HCT116 (cell line): Measurements from ENCODE around the gene NEU4. TPM values are rescaled to one million over a fixed set of nuclear protein-coding genes. Genes with fewer than 3 reads are reported as not detected.

Experiments used
- ATAC-seq: fragments of 200-7000 bp; cut with Tn5 transposase; 2 replicates; pipeline ENCODE4 v1.9.1; 2020; ENCODE audit warnings: mild to moderate bottlenecking, moderate library complexity
- BruUV-seq: library from RNA; stranded (reverse); fragments of 400-500 nt; replicated peaks from 2 replicates; lab custom pipeline; 2021; lab: Mats Ljungman, UMichigan
- CTCF ChIA-PET: fragments of 300-600 bp; sonication (Branson Sonifier 250); formaldehyde crosslinking; loops from one replicate; lab custom pipeline; 2021; ENCODE audit warnings: antibody characterized with exemption; lab: Charles Lee
- POLR2A ChIA-PET: fragments of 300-600, 350-600 bp; sonication (Branson Sonifier 250); formaldehyde crosslinking; loops from one replicate; lab custom pipeline; 2021; ENCODE audit warnings: antibody characterized with exemption; lab: Charles Lee
- RAD21 ChIA-PET, 2 experiments: fragments of 300-600 bp; sonication (Branson Sonifier 250); formaldehyde crosslinking; loops; one replicate each; lab custom pipeline; 2023; ENCODE audit warnings: low total read pairs in 2 of 2; ENCODE audit not compliant: uncharacterized antibody in 2 of 2, unreplicated experiment in 2 of 2, low non-redundant PET in 1 of 2; lab: Charles Lee
- DNase-seq: peaks from one replicate; pipeline ENCODE4 v3.0.0-alpha.2; 2010; ENCODE audit warnings: low read depth, low spot score
- H2AFZ ChIP-seq: fragments of 200-600 bp; shearing (Covaris generic), sonication (generic); 2 replicates; pipeline ENCODE4 v1.6.1; 2017; ENCODE audit warnings: low read depth, mixed run types, mixed read lengths, antibody characterized with exemption, low read length; ENCODE audit not compliant: poor library complexity, severe bottlenecking
- H3K27ac ChIP-seq: 2 replicates; pipeline ENCODE4 v1.5.1; 2012; ENCODE audit warnings: low read depth, low read length
- H3K27me3 ChIP-seq: fragments of 200-600 bp; sonication (generic); 2 replicates; pipeline ENCODE4 v1.6.1; 2016; ENCODE audit warnings: mixed run types, low read length, mixed read lengths; ENCODE audit not compliant: insufficient read depth
- H3K36me3 ChIP-seq, 2 experiments: fragments of 200-500 bp in 1 of 2; fragments of 200-600 bp in 1 of 2; sonication (Bioruptor generic) in 1 of 2; sonication (generic) in 1 of 2; 2 replicates each; pipeline versions ENCODE4 v1.5.1 to v1.6.1; 2014 to 2016; ENCODE audit warnings: low read length in 2 of 2, inconsistent platforms in 1 of 2, mixed read lengths in 1 of 2, mixed run types in 1 of 2; ENCODE audit not compliant: insufficient read depth in 2 of 2, control insufficient read depth in 1 of 2
- H3K4me1 ChIP-seq, 2 experiments: fragments of 200-600 bp in 1 of 2; sonication (generic) in 1 of 2; 2 replicates each; pipeline versions ENCODE4 v1.5.1 to v1.6.1; 2012 to 2017; ENCODE audit warnings: low read length in 2 of 2, inconsistent platforms in 1 of 2, mild to moderate bottlenecking in 1 of 2, mixed read lengths in 1 of 2, mixed run types in 1 of 2, moderate library complexity in 1 of 2; ENCODE audit not compliant: insufficient read depth in 2 of 2, control insufficient read depth in 1 of 2
- H3K4me2 ChIP-seq: fragments of 200-600 bp; sonication (generic); 2 replicates; pipeline ENCODE4 v1.6.1; 2017; ENCODE audit warnings: mixed run types, low read length, mixed read lengths
- H3K4me3 ChIP-seq, 2 experiments: fragments of 200-600 bp in 1 of 2; sonication (generic) in 1 of 2; replicated peaks in 1 of 2; 2 replicates each; pipeline ENCODE4 v1.5.1; 2011 to 2016; ENCODE audit warnings: low read length in 2 of 2, control low read depth in 1 of 2, low read depth in 1 of 2, mild to moderate bottlenecking in 1 of 2, mixed read lengths in 1 of 2, mixed run types in 1 of 2
- H3K79me2 ChIP-seq: fragments of 200-600 bp; sonication (generic); 2 replicates; pipeline ENCODE4 v1.6.1; 2017; ENCODE audit warnings: mild to moderate bottlenecking, mixed run types, low read length, moderate library complexity, mixed read lengths; ENCODE audit not compliant: insufficient read depth
- H3K9ac ChIP-seq: fragments of 200-600 bp; sonication (generic); 2 replicates; pipeline ENCODE4 v1.6.1; 2016; ENCODE audit warnings: low read length, mixed read lengths
- H3K9me2 ChIP-seq: fragments of 200-600 bp; sonication (generic), shearing (Covaris generic); 2 replicates; pipeline ENCODE4 v1.6.1; 2017; ENCODE audit warnings: mixed run types, mild to moderate bottlenecking, moderate library complexity; ENCODE audit not compliant: insufficient read depth
- H3K9me3 ChIP-seq, 2 experiments: fragments of 200-500 bp in 1 of 2; fragments of 200-600 bp in 1 of 2; sonication (Bioruptor generic) in 1 of 2; sonication (generic) in 1 of 2; 2 replicates each; pipeline ENCODE4 v1.6.1; 2014 to 2017; ENCODE audit warnings: low read length in 2 of 2, mixed read lengths in 2 of 2, inconsistent platforms in 1 of 2, low read depth in 1 of 2, mild to moderate bottlenecking in 1 of 2, mixed run types in 1 of 2, moderate library complexity in 1 of 2; ENCODE audit not compliant: control insufficient read depth in 1 of 2, insufficient read depth in 1 of 2
- H4K20me1 ChIP-seq: fragments of 200-600 bp; sonication (generic), shearing (Covaris generic); 2 replicates; pipeline ENCODE4 v1.6.1; 2017; ENCODE audit warnings: mixed run types, mild to moderate bottlenecking, moderate library complexity; ENCODE audit not compliant: insufficient read depth
- EZH2phosphoT487 ChIP-seq: fragments of 200-600 bp; IDR thresholded peaks from 2 replicates; pipeline ENCODE4 v1.6.1; 2018; ENCODE audit warnings: antibody characterized with exemption, borderline replicate concordance
- RAD21 ChIP-seq: IDR thresholded peaks from 2 replicates; pipeline ENCODE4 v1.6.1; 2012; ENCODE audit warnings: low read depth, mild to moderate bottlenecking
- intact Hi-C: fragments of 100-400 bp; cut with micrococcal nuclease; formaldehyde crosslinking; loops from 2 replicates; pipeline ENCODE4 v1.10.0; 2022
- total RNA-seq: library from RNA; stranded (reverse); gene quantifications from one replicate; pipeline ENCODE4 v1.2.1, GENCODE V29; 2021; ENCODE audit not compliant: unreplicated experiment
- TF ChIP-seq, protein P1 (sequence below), 3 experiments: fragments of 200-600 bp in 1 of 3; sonication (generic) in 1 of 3; IDR thresholded peaks in 2 of 3; conservative IDR thresholded peaks in 1 of 3; 2 replicates each; pipeline ENCODE4 v1.5.1; 2012 to 2017; ENCODE audit warnings: low read depth in 2 of 3, low read length in 2 of 3, antibody characterized with exemption in 1 of 3, borderline replicate concordance in 1 of 3, control low read depth in 1 of 3, mild to moderate bottlenecking in 1 of 3, mixed read lengths in 1 of 3, mixed run types in 1 of 3, moderate library complexity in 1 of 3; ENCODE audit not compliant: insufficient read depth in 1 of 3
- TF ChIP-seq, protein P2 (sequence below): IDR thresholded peaks from 2 replicates; pipeline ENCODE4 v1.6.1; 2012

NEU4 gene
- total RNA-seq, 1 experiment from 2014 or later = 0.34 TPM

DNA sequence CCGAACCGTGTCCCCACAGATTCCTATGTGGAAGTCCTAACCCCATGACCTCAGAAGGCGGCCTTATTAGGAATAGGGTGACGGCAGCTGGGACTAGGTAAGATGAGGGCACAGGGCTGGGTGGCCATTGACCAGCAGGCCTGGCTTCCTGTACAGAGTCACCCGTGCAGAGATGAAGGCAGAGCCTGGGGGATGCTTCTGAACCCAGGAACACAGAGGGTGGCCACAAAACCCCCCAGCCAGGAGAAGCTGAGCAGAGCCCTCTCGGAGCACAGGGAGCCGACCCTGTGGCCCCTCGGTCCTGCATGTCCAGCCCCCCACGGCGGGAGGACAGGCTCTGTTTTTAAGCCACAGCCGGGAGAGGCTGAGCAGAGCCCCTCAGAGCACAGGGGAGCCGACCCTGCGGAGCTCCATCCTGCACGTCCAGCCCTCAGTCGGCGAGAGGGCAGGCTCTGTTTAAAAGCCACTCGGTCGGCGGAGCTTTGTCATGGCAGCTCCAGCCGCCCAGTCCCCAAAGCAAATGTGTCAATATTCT, 47.0 kb downstream of the NEU4 start (continued):
- TF ChIP-seq, protein P1, sequence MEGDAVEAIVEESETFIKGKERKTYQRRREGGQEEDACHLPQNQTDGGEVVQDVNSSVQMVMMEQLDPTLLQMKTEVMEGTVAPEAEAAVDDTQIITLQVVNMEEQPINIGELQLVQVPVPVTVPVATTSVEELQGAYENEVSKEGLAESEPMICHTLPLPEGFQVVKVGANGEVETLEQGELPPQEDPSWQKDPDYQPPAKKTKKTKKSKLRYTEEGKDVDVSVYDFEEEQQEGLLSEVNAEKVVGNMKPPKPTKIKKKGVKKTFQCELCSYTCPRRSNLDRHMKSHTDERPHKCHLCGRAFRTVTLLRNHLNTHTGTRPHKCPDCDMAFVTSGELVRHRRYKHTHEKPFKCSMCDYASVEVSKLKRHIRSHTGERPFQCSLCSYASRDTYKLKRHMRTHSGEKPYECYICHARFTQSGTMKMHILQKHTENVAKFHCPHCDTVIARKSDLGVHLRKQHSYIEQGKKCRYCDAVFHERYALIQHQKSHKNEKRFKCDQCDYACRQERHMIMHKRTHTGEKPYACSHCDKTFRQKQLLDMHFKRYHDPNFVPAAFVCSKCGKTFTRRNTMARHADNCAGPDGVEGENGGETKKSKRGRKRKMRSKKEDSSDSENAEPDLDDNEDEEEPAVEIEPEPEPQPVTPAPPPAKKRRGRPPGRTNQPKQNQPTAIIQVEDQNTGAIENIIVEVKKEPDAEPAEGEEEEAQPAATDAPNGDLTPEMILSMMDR (IDR thresholded peaks at IDR 0.05 in 2 of 3, conservative IDR thresholded peaks at IDR 0.05 in 1 of 3; ENCODE audit: borderline replicate concordance in 1 of 3, insufficient read depth in 1 of 3, low read depth in 2 of 3, low read length in 2 of 3) = no peak
- TF ChIP-seq, protein P2, sequence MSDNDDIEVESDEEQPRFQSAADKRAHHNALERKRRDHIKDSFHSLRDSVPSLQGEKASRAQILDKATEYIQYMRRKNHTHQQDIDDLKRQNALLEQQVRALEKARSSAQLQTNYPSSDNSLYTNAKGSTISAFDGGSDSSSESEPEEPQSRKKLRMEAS = no peak

DNA sequence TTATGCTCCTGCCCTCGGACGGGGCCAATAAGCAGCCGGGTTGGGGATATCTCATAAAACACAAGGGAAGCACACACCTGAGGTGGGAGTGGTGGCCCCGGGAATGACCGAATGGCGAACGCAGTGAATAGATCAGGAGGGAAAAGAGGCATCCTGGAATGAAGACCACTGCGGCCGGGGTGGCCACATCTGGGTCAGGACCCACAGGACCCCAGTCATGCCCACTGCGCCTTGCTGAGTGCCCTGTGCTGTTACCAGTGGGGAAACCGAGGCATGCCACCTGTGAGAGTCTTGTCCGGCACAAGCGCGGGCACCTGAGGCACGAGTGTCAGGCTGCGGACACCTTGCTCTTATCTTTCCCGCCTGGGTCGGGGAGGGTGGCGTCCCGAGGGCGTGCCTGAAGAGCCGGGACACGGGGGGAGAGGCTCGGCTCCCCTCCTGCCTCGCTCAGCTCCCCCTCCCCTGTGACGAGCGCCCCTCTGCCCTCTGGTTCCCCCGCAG, 48.1 kb downstream of the NEU4 start:
- Histone ChIP-seq H3K27ac (no peak overlapping the region), H2AFZ (no peak overlapping the region), H4K20me1 (no peaks in the 10 kb centered on the region), H3K9me3 (no peaks in the 10 kb centered on the region), H3K27me3 (no peaks in the 10 kb centered on the region), H3K4me1 (no peaks in the 10 kb centered on the region; a peak in 1 of 4 replicates), H3K4me2 (no peak overlapping the region), H3K9me2 (no peaks in the 10 kb centered on the region), H3K79me2 (no peaks in the 10 kb centered on the region), H3K36me3 (no peaks in the 10 kb centered on the region), H3K9ac (no peak overlapping the region), H3K4me3 (no peak overlapping the region)
- intact Hi-C loops = no loop called here
- RAD21 ChIA-PET = no interaction called here
- ATAC-seq (no peak), DNase-seq (no peak)
- no TSS peak for BruUV-seq
- CTCF ChIA-PET = no interaction called here
- TF ChIP-seq EZH2phosphoT487 = no peak
- no peak for TF ChIP-seq RAD21
- POLR2A ChIA-PET = no interaction called here
